NT2/D1 (cell line): Measurements from ENCODE around the gene DTD2.

Experiments
- DNase-seq: peaks from one replicate; pipeline ENCODE4 v3.0.0-alpha.2; 2011; ENCODE audit warnings: low read depth, low spot score
- H3K27me3 ChIP-seq: 2 replicates; pipeline ENCODE4 v1.6.0; 2011; ENCODE audit warnings: mild to moderate bottlenecking; ENCODE audit not compliant: insufficient read length, insufficient read depth
- H3K36me3 ChIP-seq: 2 replicates; pipeline ENCODE4 v1.6.1; 2011; ENCODE audit warnings: mild to moderate bottlenecking, low read length, mixed read lengths; ENCODE audit not compliant: insufficient read depth, insufficient read length
- H3K4me1 ChIP-seq: 2 replicates; pipeline ENCODE4 v1.5.1; 2011; ENCODE audit not compliant: insufficient read depth, insufficient read length
- H3K4me3 ChIP-seq: 2 replicates; pipeline ENCODE4 v1.5.1; 2011; ENCODE audit warnings: low read depth; ENCODE audit not compliant: insufficient read length
- H3K9ac ChIP-seq: 2 replicates; pipeline ENCODE4 v1.6.0; 2011; ENCODE audit warnings: low read depth; ENCODE audit not compliant: insufficient read length
- H3K9me3 ChIP-seq: 2 replicates; pipeline ENCODE4 v1.5.1; 2011; ENCODE audit warnings: mild to moderate bottlenecking, low read length; ENCODE audit not compliant: insufficient read depth
- SUZ12 ChIP-seq: IDR thresholded peaks from 2 replicates; pipeline ENCODE4 v1.6.1; 2011; ENCODE audit not compliant: insufficient read length, insufficient read depth; ENCODE audit errors: extremely low read depth
- YY1 ChIP-seq: IDR thresholded peaks from 2 replicates; pipeline ENCODE4 v1.6.1; 2011; ENCODE audit not compliant: insufficient read length, insufficient read depth
- ZNF274 ChIP-seq: IDR thresholded peaks from 2 replicates; pipeline ENCODE4 v1.6.1; 2011; ENCODE audit warnings: mild to moderate bottlenecking, low read depth, low read length

The DTD2 gene

DNA sequence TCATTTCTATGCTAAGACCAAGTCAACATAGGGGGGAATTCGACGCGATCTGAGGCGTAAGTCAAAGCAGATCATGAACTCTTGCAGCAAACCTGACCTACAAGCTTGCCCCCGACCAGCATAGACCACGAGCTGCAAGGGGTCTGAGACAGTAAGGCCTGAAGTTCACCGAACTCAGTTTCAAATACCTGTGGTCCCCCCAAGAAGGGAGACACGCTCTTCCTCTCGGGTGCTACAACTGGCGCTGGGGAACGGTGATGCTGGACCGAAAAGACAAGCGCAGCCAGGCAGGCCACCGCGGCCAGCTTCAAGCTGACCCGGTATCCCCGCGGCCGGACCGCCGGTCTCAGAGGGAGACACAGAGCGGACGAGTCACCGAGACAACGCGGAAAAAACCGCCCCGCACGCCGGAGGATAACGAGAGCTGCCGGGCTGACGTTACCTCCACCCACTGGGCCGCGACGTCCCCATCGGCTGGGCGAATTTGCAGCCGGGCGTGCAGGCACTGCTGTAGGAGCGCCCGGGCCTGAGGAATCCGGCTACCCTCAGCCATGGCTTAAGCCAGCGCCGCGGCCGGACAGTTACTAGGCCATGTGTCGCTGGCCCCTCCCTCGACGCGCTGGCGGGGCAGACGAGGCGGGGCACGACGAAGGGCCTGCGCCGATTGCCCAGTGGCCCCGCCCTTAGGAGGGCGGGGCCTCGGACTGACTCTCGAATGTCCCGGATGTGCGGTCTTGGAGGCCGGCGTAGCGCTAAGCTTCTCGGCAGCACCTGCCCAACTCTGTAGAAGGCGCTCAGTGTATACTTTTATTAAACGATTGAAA lies at the start of gene DTD2:
DTD2 (minus strand) TSS at position 666 of the 824 bp plus-strand sequence; CDS start at position 553, 113 bp downstream.
- Histone ChIP-seq H3K9me3 (no peaks in the 10 kb centered on the region), H3K36me3 (peaks cover 12% of the 10 kb centered on the region), H3K4me3 (peak within 1 kb of the TSS; percentile 87), H3K4me1 (no peaks in the 10 kb centered on the region), H3K9ac (peak within 1 kb of the TSS; percentile 92), H3K27me3 (no peaks in the 10 kb centered on the region)
- TF ChIP-seq SUZ12 (no peak), YY1 (no peak), ZNF274 (no peak)
- peak; percentile 80 for DNase-seq

DNA sequence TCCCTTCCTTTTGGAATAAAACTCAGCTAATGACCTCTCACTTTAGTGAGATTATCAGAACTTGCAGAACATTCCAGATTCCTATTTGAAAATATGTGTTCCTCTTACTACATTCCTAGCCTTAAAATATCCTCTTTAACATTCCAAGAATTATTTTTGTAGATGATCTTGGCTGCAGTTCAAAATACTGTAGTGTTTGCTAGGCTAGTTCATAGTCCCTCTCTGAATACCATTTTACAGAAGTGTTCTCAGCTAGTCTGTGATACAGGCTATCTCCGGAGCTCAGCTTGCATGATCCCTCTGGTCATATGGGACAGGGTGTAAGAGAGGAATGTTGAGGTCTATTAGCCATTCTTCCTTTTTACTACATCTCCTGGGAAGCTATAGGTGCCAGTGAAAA lies 48.1 kb upstream of the DTD2 start:
- Histone ChIP-seq H3K4me3 (no peak overlapping the region), H3K9me3 (no peaks in the 10 kb centered on the region), H3K9ac (no peak overlapping the region), H3K4me1 (no peaks in the 10 kb centered on the region), H3K27me3 (no peaks in the 10 kb centered on the region), H3K36me3 (no peaks in the 10 kb centered on the region)
- no peak for TF ChIP-seq SUZ12
- TF ChIP-seq YY1, result no peak
- TF ChIP-seq ZNF274, result no peak
- no peak for DNase-seq

DNA sequence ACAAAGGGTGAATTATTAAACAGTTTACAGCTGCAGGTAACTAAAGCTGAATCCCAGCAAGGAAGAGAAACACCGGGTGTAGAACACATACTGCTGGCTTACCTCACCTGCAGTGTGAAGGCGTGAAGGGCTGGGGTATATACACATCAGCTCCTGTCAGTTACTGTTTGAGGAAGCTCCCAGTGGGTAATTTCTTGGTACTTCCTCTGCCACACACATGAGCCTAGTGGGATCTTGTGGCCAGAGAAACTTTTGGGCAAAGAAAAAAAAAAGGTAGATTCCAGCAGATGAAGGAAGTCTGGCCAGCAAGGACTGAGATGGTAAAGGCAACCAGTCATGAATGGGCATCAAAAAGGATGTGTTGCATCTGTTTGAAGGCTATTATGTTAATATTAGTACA lies 44.6 kb upstream of the DTD2 start:
- no peak for DNase-seq
- TF ChIP-seq ZNF274, result no peak
- TF ChIP-seq YY1, result no peak
- TF ChIP-seq SUZ12, result no peak
- Histone ChIP-seq H3K36me3 (no peaks in the 10 kb centered on the region), H3K9ac (no peak overlapping the region), H3K27me3 (no peaks in the 10 kb centered on the region), H3K4me1 (no peaks in the 10 kb centered on the region), H3K4me3 (no peak overlapping the region), H3K9me3 (no peaks in the 10 kb centered on the region)

DNA sequence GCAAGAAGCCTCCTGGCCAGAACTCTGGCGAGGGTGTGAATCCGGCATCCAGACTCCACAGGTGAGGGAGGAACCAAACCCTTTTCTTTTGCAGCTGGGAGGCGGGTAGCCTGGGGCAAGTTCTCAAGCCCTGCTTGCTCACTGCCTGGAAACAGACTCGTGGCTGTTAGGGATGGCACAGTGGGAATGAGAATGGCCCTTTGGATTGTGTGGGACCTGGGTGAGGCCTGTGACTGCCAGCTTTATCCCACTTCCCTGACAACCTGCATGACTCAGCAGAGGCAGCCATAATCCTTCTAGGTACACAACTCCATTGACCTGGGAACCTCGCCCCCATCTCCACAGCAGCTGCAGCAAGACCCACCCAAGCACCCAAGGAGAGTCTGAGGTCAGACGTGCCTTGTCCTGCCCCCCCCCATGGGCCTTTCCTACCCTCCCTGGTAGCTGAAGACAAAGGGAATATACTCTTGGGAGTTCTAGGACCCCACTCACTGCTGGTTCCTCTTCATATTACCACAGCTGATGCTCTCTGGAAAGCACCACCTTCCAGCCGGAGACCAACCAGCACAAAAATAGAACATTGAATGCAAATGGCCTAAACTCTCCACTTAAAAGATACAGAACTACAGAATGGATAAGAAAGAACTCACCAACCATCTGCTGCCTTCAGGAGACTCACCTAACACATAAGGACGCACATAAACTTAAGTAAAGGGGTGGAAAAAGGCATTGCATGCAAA lies 35.6 kb upstream of the DTD2 start:
- Histone ChIP-seq H3K27me3 (no peaks in the 10 kb centered on the region), H3K4me1 (no peaks in the 10 kb centered on the region), H3K4me3 (no peak overlapping the region), H3K36me3 (no peaks in the 10 kb centered on the region), H3K9ac (no peak overlapping the region), H3K9me3 (no peaks in the 10 kb centered on the region)
- TF ChIP-seq ZNF274 (no peak), SUZ12 (no peak), YY1 (no peak)
- DNase-seq, result no peak

DNA sequence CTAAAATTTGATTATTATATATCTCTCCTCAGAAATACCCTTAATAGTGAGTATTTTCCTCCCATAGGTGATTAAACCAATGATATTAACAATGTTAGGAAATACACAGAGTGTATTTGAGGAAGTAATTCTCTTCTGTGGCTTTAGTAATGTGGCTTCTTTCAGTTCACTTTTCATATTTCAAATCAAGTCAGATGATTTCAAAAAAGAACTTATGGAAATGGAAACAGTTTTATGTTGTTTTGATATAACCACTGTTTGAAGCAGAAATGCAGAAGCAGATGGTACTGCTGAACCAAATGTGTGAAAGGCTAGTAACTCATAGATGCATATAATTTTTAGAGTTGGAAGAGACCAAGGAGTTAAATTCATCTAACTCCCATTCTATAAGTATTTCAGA lies 32.4 kb upstream of the DTD2 start:
- no peak for DNase-seq
- H3K9ac ChIP-seq, result no peak overlapping the region

DNA sequence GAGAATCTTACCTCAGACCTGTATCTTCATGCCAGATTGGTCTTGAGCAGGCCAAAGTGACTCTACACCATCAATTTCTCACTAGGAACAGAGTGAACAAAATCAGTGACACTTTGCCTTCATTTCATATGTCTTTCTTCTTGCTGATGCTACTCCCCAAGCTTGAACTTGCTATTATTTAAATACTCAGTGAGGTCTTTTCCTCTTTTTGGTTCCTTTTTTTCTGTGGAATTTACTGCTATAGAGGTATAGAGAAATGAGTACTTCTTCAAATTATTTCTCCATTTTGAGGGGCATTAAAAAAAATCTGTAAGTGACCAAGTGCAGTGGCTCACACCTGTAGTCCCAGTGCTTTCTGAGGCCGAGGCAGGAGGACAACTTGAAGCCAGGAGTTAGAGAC lies 30.6 kb upstream of the DTD2 start, which contains the start of gene GPR33:
GPR33 (minus strand) TSS at position 154 of the 400 bp plus-strand sequence. CDS start 4,074 bp downstream, outside the sequence.
- Histone ChIP-seq H3K36me3 (no peaks in the 10 kb centered on the region), H3K9me3 (no peaks in the 10 kb centered on the region), H3K4me3 (no peak within 1 kb of the TSS), H3K27me3 (no peaks in the 10 kb centered on the region), H3K9ac (no peak within 1 kb of the TSS), H3K4me1 (no peaks in the 10 kb centered on the region)
- TF ChIP-seq SUZ12 (no peak), YY1 (no peak), ZNF274 (no peak)
- DNase-seq, result no peak

More for the DNA sequence above, 32.4 kb upstream of the DTD2 start:
- H3K36me3 ChIP-seq, result no peaks in the 10 kb centered on the region
- H3K4me1 ChIP-seq, result no peaks in the 10 kb centered on the region
- H3K9me3 ChIP-seq, result no peaks in the 10 kb centered on the region
- H3K27me3 ChIP-seq, result no peaks in the 10 kb centered on the region
- TF ChIP-seq YY1, result no peak
- TF ChIP-seq ZNF274, result no peak
- TF ChIP-seq SUZ12, result no peak
- H3K4me3 ChIP-seq, result no peak overlapping the region

DNA sequence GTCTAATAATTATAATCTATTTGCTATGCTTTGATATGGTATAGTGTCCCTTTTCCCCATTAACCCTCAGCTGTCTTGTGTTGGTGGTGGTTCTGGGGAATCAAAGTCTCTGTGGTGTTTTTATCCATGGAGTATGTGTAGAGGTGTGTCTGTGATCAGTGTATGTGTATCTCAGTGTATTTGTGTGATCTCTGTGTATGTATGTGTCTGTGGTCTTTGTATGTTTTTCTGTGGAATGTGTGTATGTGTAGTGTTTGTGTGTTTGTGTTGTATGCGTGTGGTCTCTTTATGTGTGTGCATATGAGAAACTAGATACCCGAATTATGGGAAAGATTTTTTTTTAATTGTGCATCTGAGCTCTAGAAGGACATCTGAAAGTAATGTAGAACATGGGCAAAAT lies 29.5 kb upstream of the DTD2 start:
- Histone ChIP-seq H3K4me3 (no peak overlapping the region), H3K27me3 (no peaks in the 10 kb centered on the region), H3K4me1 (no peaks in the 10 kb centered on the region), H3K36me3 (no peaks in the 10 kb centered on the region), H3K9ac (no peak overlapping the region), H3K9me3 (no peaks in the 10 kb centered on the region)
- DNase-seq, result no peak
- TF ChIP-seq ZNF274 (no peak), SUZ12 (no peak), YY1 (no peak)
